HepG2 (cell line): ENCODE measurements around the gene CDK3. TPM values are rescaled to one million over a fixed set of nuclear protein-coding genes. Genes with fewer than 3 reads are reported as not detected.
A peak's percentile ranks its signal among the peaks of the same experiment; 100 is the strongest.

Experiments
- AKNA ChIP-seq: sonication (generic); formaldehyde crosslinking; IDR thresholded peaks from 2 replicates; pipeline ENCODE4 v1.4.0; 2020; ENCODE audit warnings: missing genetic modification reagents, borderline replicate concordance
- ARID5B ChIP-seq: IDR thresholded peaks from 2 replicates; pipeline ENCODE4 v1.4.0; 2020; ENCODE audit warnings: mild to moderate bottlenecking, missing genetic modification reagents
- CREB1 ChIP-seq, 2 experiments: fragments of 450-650 bp in 1 of 2; IDR thresholded peaks; 2 replicates each; pipeline ENCODE4 v1.6.1; 2016 to 2017; ENCODE audit warnings: control low read depth in 1 of 2, mild to moderate bottlenecking in 1 of 2, missing compliant biosample characterization in 1 of 2, missing genetic modification characterization in 1 of 2
- HNRNPH1 ChIP-seq: fragments of 200-400 bp; formaldehyde crosslinking; optimal IDR thresholded peaks from 2 replicates; pipeline ENCODE3; 2017; ENCODE audit warnings: mild to moderate bottlenecking, low read depth, low read length
- POGK ChIP-seq: sonication (generic); formaldehyde crosslinking; conservative IDR thresholded peaks from 2 replicates; pipeline ENCODE4 v1.8.0; 2022; ENCODE audit warnings: mild to moderate bottlenecking, moderate library complexity, missing genetic modification reagents
- POLR2AphosphoS5 ChIP-seq: IDR thresholded peaks from 2 replicates; pipeline ENCODE4 v1.6.1; 2012; ENCODE audit warnings: low read depth, low read length
- TIGD3 ChIP-seq: sonication (generic); formaldehyde crosslinking; IDR thresholded peaks from 2 replicates; pipeline ENCODE4 v1.5.1; 2020; ENCODE audit warnings: mild to moderate bottlenecking, missing genetic modification reagents, borderline replicate concordance
- YEATS2 ChIP-seq: sonication (generic); formaldehyde crosslinking; IDR thresholded peaks from 2 replicates; pipeline ENCODE4 v1.4.0; 2020; ENCODE audit warnings: missing genetic modification reagents, borderline replicate concordance
- ZFX ChIP-seq: sonication (generic); formaldehyde crosslinking; IDR thresholded peaks from 2 replicates; pipeline ENCODE4 v1.4.0; 2020; ENCODE audit warnings: mild to moderate bottlenecking, low read depth, missing genetic modification reagents, moderate library complexity
- ZKSCAN5 ChIP-seq: sonication (generic); formaldehyde crosslinking; IDR thresholded peaks from 2 replicates; pipeline ENCODE4 v1.5.1; 2020; ENCODE audit warnings: mild to moderate bottlenecking, missing genetic modification reagents
- ZNF292 ChIP-seq: sonication (generic); formaldehyde crosslinking; IDR thresholded peaks from 2 replicates; pipeline ENCODE4 v1.8.1; 2022; ENCODE audit warnings: mild to moderate bottlenecking, low read depth, missing genetic modification reagents, borderline replicate concordance
- polyA plus RNA-seq, 8 experiments: library from polyadenylated mRNA; depleted of rRNA in 3 of 8; stranded (reverse) in 7 of 8; unstranded in 1 of 8; fragments of >200 nt; fragmentation: Illumina TruSeq in 4 of 8; extraction: Trizol in 4 of 8; gene quantifications; 2 replicates each; pipeline versions ENCODE4 v1.2.1 to v1.2.3, GENCODE V29; 2011 to 2016; ENCODE audit warnings: low read depth in 4 of 8, missing spikeins in 1 of 8, mixed read lengths in 1 of 8; ENCODE audit not compliant: insufficient read depth in 1 of 8
- total RNA-seq, 5 experiments: library from RNA; depleted of rRNA; stranded (reverse); fragments of >200 nt; fragmentation: Illumina TruSeq; extraction: Trizol; gene quantifications; 2 replicates each; pipeline ENCODE4 v1.2.3, GENCODE V29; 2016; ENCODE audit warnings: low read depth in 1 of 5

The CDK3 gene
- total and polyA plus RNA-seq, 2 of the 13 experiments (the other 11 are each of a cell fraction or from before 2014, with no cell fraction given) = 5.8 to 11.4 TPM

- TF ChIP-seq POGK (CRISPR knock-in tag) = peak; percentile 84
- no peak; the same call in 1 of the 2 replicates for TF ChIP-seq ZKSCAN5
- 0 out of 2 replicates have a peak, but pooled peaks have one; percentile 76 for TF ChIP-seq YEATS2 (CRISPR knock-in tag)
- TF ChIP-seq ZFX = peak; percentile 95
- peak; percentile 73 for TF ChIP-seq CREB1 (IDR thresholded peaks at IDR 0.05)
- peak; percentile 73 for TF ChIP-seq CREB1 (CRISPR knock-in tag; IDR thresholded peaks at IDR 0.05)
- TF ChIP-seq POLR2AphosphoS5 = peak; percentile 98
- peak; percentile 41; the same call in 1 of the 2 replicates for TF ChIP-seq ZNF292 (CRISPR knock-in tag)
- no peak for TF ChIP-seq TIGD3 (CRISPR knock-in tag)
- peak; percentile 80 for TF ChIP-seq ARID5B (CRISPR knock-in tag)
- TF ChIP-seq AKNA (CRISPR knock-in tag) = no peak
- peak; percentile 60 for TF ChIP-seq HNRNPH1
Observed at GRCh38 chr17:75978938-75979704, 21.5 kb upstream of the CDK3 start, which contains the start of the genes ACOX1 and TEN1 (continued).
